H9 (cell line): ENCODE results near the gene FKTN. TPM values are rescaled to one million over a fixed set of nuclear protein-coding genes. Genes with fewer than 3 reads are reported as not detected.

Experiments used
- DNase-seq: peaks from one replicate; pipeline ENCODE4 v3.0.0-alpha.2; 2017
- H2AFZ ChIP-seq: one replicate; pipeline ENCODE4 v1.6.1; 2013; ENCODE audit warnings: mild to moderate bottlenecking, low read length, control low read depth, moderate library complexity
- H2AK5ac ChIP-seq: 2 replicates; pipeline ENCODE4 v1.6.1; 2013; ENCODE audit warnings: low read length, control low read depth, mixed read lengths; ENCODE audit not compliant: insufficient read length
- H2BK120ac ChIP-seq: one replicate; pipeline ENCODE4 v1.6.1; 2013; ENCODE audit warnings: low read depth, mild to moderate bottlenecking, low read length, control low read depth, inconsistent platforms; ENCODE audit not compliant: poor library complexity, severe bottlenecking
- H2BK12ac ChIP-seq: 2 replicates; pipeline ENCODE4 v1.6.1; 2013; ENCODE audit warnings: low read length, control low read depth, mixed read lengths, low read depth; ENCODE audit not compliant: insufficient read length
- H2BK15ac ChIP-seq: 2 replicates; pipeline ENCODE4 v1.6.1; 2013; ENCODE audit warnings: low read depth, low read length, control low read depth
- H2BK20ac ChIP-seq: one replicate; pipeline ENCODE4 v1.6.1; 2013; ENCODE audit warnings: low read depth, mild to moderate bottlenecking, low read length, control low read depth, inconsistent platforms; ENCODE audit not compliant: poor library complexity, severe bottlenecking
- H2BK5ac ChIP-seq: 2 replicates; pipeline ENCODE4 v1.6.1; 2013; ENCODE audit warnings: low read length, control low read depth, mixed read lengths; ENCODE audit not compliant: insufficient read length
- H3K14ac ChIP-seq: 2 replicates; pipeline ENCODE4 v1.6.1; 2013; ENCODE audit warnings: low read length, control low read depth; ENCODE audit not compliant: insufficient read depth
- H3K18ac ChIP-seq: 2 replicates; pipeline ENCODE4 v1.6.1; 2013; ENCODE audit warnings: low read depth, mild to moderate bottlenecking, mixed read lengths, low read length, control low read depth; ENCODE audit not compliant: insufficient read length
- H3K23ac ChIP-seq: 2 replicates; pipeline ENCODE4 v1.6.1; 2013; ENCODE audit warnings: low read length, control low read depth, mixed read lengths, low read depth; ENCODE audit not compliant: insufficient read length
- H3K23me2 ChIP-seq: 2 replicates; pipeline ENCODE4 v1.6.1; 2013; ENCODE audit warnings: low read depth, mild to moderate bottlenecking, mixed read lengths, low read length, control low read depth; ENCODE audit not compliant: insufficient read length, poor library complexity, severe bottlenecking
- H3K27ac ChIP-seq: 2 replicates; pipeline ENCODE4 v1.5.1; 2013; ENCODE audit warnings: low read length, control low read depth, mixed read lengths, low read depth; ENCODE audit not compliant: insufficient read length
- H3K27me3 ChIP-seq: 2 replicates; pipeline ENCODE4 v1.6.1; 2013; ENCODE audit warnings: low read length, control low read depth, inconsistent platforms; ENCODE audit not compliant: insufficient read depth
- H3K4ac ChIP-seq: 2 replicates; pipeline ENCODE4 v1.6.1; 2013; ENCODE audit warnings: low read depth, mild to moderate bottlenecking, control low read depth, inconsistent platforms, low read length, moderate library complexity
- H3K4me1 ChIP-seq: 2 replicates; pipeline ENCODE4 v1.6.1; 2013; ENCODE audit warnings: low read length, control low read depth, inconsistent platforms; ENCODE audit not compliant: insufficient read depth
- H3K4me2 ChIP-seq: 2 replicates; pipeline ENCODE4 v1.6.1; 2013; ENCODE audit warnings: low read length, control low read depth, mixed read lengths; ENCODE audit not compliant: insufficient read length, insufficient read depth
- H3K56ac ChIP-seq: 2 replicates; pipeline ENCODE4 v1.6.1; 2013; ENCODE audit warnings: low read depth, mild to moderate bottlenecking, mixed read lengths, low read length, control low read depth; ENCODE audit not compliant: insufficient read length
- H3K79me1 ChIP-seq: 2 replicates; pipeline ENCODE4 v1.6.1; 2013; ENCODE audit warnings: low read depth, mild to moderate bottlenecking, moderate library complexity, low read length, control low read depth, inconsistent platforms; ENCODE audit not compliant: insufficient read depth, poor library complexity, severe bottlenecking
- H3K79me2 ChIP-seq: 2 replicates; pipeline ENCODE4 v1.6.1; 2013; ENCODE audit warnings: low read length, control low read depth, inconsistent platforms; ENCODE audit not compliant: insufficient read depth
- H3K9ac ChIP-seq: 2 replicates; pipeline ENCODE4 v1.6.1; 2013; ENCODE audit warnings: low read length, control low read depth, mixed read lengths; ENCODE audit not compliant: insufficient read length; ENCODE audit errors: extremely low read depth
- H3K9me3 ChIP-seq: one replicate; pipeline ENCODE4 v1.6.1; 2013; ENCODE audit warnings: low read depth, low read length, inconsistent platforms; ENCODE audit not compliant: control insufficient read depth
- H3T11ph ChIP-seq: one replicate; pipeline ENCODE4 v1.6.1; 2013; ENCODE audit warnings: mild to moderate bottlenecking, low read length, control low read depth, inconsistent platforms
- H4K20me1 ChIP-seq: one replicate; pipeline ENCODE4 v1.6.1; 2013; ENCODE audit not compliant: control insufficient read depth, insufficient read length, insufficient read depth
- H4K5ac ChIP-seq: 2 replicates; pipeline ENCODE4 v1.6.1; 2013; ENCODE audit warnings: low read depth, mild to moderate bottlenecking, mixed read lengths, low read length, control low read depth; ENCODE audit not compliant: insufficient read length
- H4K8ac ChIP-seq: replicated peaks from 2 replicates; pipeline ENCODE4 v1.6.1; 2013; ENCODE audit warnings: low read length, control low read depth, mixed read lengths, low read depth; ENCODE audit not compliant: insufficient read length
- H4K91ac ChIP-seq: 2 replicates; pipeline ENCODE4 v1.6.1; 2013; ENCODE audit warnings: low read depth, mild to moderate bottlenecking, moderate library complexity, mixed read lengths, low read length, control low read depth; ENCODE audit not compliant: insufficient read length
- H3K27ac Mint-ChIP-seq, 3 experiments: 2 replicates in 2 of 3; 3 replicates in 1 of 3; pipeline ENCODE4 v1.8.0; 2020 to 2021; ENCODE audit warnings: mixed read lengths in 3 of 3, mild to moderate bottlenecking in 1 of 3, moderate library complexity in 1 of 3
- H3K27me3 Mint-ChIP-seq: 2 replicates; pipeline ENCODE4 v1.8.0; 2021; ENCODE audit warnings: low read depth, mild to moderate bottlenecking, moderate library complexity, mixed read lengths
- H3K36me3 Mint-ChIP-seq, 3 experiments: 2 replicates in 2 of 3; 3 replicates in 1 of 3; pipeline ENCODE4 v1.8.0; 2020 to 2021; ENCODE audit warnings: low read depth in 3 of 3, mixed read lengths in 3 of 3; ENCODE audit not compliant: insufficient read depth in 1 of 3
- H3K4me1 Mint-ChIP-seq, 2 experiments: 2 replicates each; pipeline ENCODE4 v1.8.0; 2020; ENCODE audit warnings: mixed read lengths in 2 of 2
- H3K4me3 Mint-ChIP-seq, 2 experiments: 2 replicates in 1 of 2; 3 replicates in 1 of 2; pipeline ENCODE4 v1.8.0; 2020 to 2021; ENCODE audit warnings: mild to moderate bottlenecking in 2 of 2, mixed read lengths in 2 of 2, moderate library complexity in 1 of 2
- H3K9me3 Mint-ChIP-seq, 2 experiments: 2 replicates in 1 of 2; 3 replicates in 1 of 2; pipeline ENCODE4 v1.8.0; 2020; ENCODE audit warnings: mild to moderate bottlenecking in 2 of 2, mixed read lengths in 2 of 2, moderate library complexity in 1 of 2
- CTCF ChIP-seq: fragments of 200-600 bp; sonication (generic); conservative IDR thresholded peaks from 3 replicates; pipeline ENCODE4 v1.8.0; 2021; ENCODE audit warnings: antibody characterized with exemption, mild to moderate bottlenecking
- WGBS: extraction: QIAGEN DNeasy Blood & Tissue Kit; methylation state at CpG from one replicate; pipeline ENCODE4 v1.1.7; 2013; ENCODE audit warnings: missing lambda C conversion rate, low lambda C conversion rate, mixed read lengths; ENCODE audit not compliant: insufficient read length; ENCODE audit errors: extremely low coverage; 5-methylcytosine and 5-hydroxymethylcytosine counted together
- total RNA-seq: library from RNA; stranded (reverse); gene quantifications from 2 replicates; pipeline ENCODE4 v1.2.1, GENCODE V29; 2021

Gene FKTN
- total RNA-seq, 1 experiment from 2014 or later = 14.3 TPM

- H3K27me3 Mint-ChIP-seq = peaks cover 2% of the 10 kb centered on the region; the same call in 1 of the 2 replicates
- no peaks in the 10 kb centered on the region for H3K4me1 Mint-ChIP-seq
- Histone ChIP-seq H2AFZ (no peak overlapping the region), H2BK12ac (no peak overlapping the region), H3K9ac (no peak overlapping the region), H3K4me1 (no peaks in the 10 kb centered on the region), H4K20me1 (no peaks in the 10 kb centered on the region), H3K27ac (no peak overlapping the region), H3K9me3 (peaks cover 3% of the 10 kb centered on the region), H3K27me3 (no peaks in the 10 kb centered on the region), H3K79me1 (no peaks in the 10 kb centered on the region), H4K91ac (no peak overlapping the region), H3K4me2 (no peak overlapping the region), H2BK15ac (no peak overlapping the region), H2AK5ac (no peak overlapping the region), H3T11ph (no peak overlapping the region), H4K5ac (no peak overlapping the region), H4K8ac (no peak overlapping the region), H3K56ac (no peak overlapping the region), H3K23ac (no peak overlapping the region), H2BK5ac (no peak overlapping the region), H3K79me2 (no peaks in the 10 kb centered on the region), H3K14ac (no peak overlapping the region), H2BK20ac (no peak overlapping the region), H2BK120ac (no peak overlapping the region), H3K4ac (no peak overlapping the region), H3K18ac (no peak overlapping the region), H3K23me2 (no peaks in the 10 kb centered on the region)
- peaks cover 0 to 14% of the 10 kb centered on the region in 2 experiments; a peak in 4 of 5 replicates for H3K9me3 Mint-ChIP-seq
- no peak for TF ChIP-seq CTCF
- no peak for DNase-seq
- H3K36me3 Mint-ChIP-seq = peaks cover 0 to 27% (median 18%) of the 10 kb centered on the region in 3 experiments; a peak in 6 of 7 replicates
- WGBS = no CpG with 5 or more reads among the region's 3 CpGs
- H3K27ac Mint-ChIP-seq = no peak overlapping the region
- no peak overlapping the region for H3K4me3 Mint-ChIP-seq
Observed at GRCh38 chr9:105593145-105593544, 35.2 kb downstream of the FKTN start.
